ENCODE measurements around the gene ST6GAL1.

Gene ST6GAL1

GRCh38 chr3:186915806-186916796 lies 14.2 kb upstream of the ST6GAL1 start:
- no peak for DNase-seq (ENCODE audit: low read depth in 2 of 2)

- DNase-seq (ENCODE audit: low read depth in 2 of 2) = no peak
Measured at GRCh38 chr3:186917512-186918312, 12.6 kb upstream of the ST6GAL1 start.

- DNase-seq (ENCODE audit: low read depth in 2 of 2) = no peak
Measured at GRCh38 chr3:186920301-186920700, 10.0 kb upstream of the ST6GAL1 start.

- DNase-seq (ENCODE audit: low read depth in 2 of 2) = no peak
Measured at GRCh38 chr3:186920796-186921195, 9.5 kb upstream of the ST6GAL1 start.

GRCh38 chr3:186921578-186921977 lies 8.7 kb upstream of the ST6GAL1 start:
- DNase-seq (ENCODE audit: low read depth in 2 of 2) = no peak

- no peak for DNase-seq (ENCODE audit: low read depth in 2 of 2)
Measured at GRCh38 chr3:186922224-186922623, 8.1 kb upstream of the ST6GAL1 start.

GRCh38 chr3:186922790-186923189 lies 7.5 kb upstream of the ST6GAL1 start:
- no peak for DNase-seq (ENCODE audit: low read depth in 2 of 2)

- no peak for DNase-seq (ENCODE audit: low read depth in 2 of 2)
Measured at GRCh38 chr3:186923241-186923640, 7.1 kb upstream of the ST6GAL1 start.

- DNase-seq (ENCODE audit: low read depth in 2 of 2) = no peak
Measured at GRCh38 chr3:186925826-186926225, 4.5 kb upstream of the ST6GAL1 start.

GRCh38 chr3:186929186-186929585 lies 1.1 kb upstream of the ST6GAL1 start:
- no peak for DNase-seq (ENCODE audit: low read depth in 2 of 2)

- DNase-seq (ENCODE audit: low read depth in 2 of 2) = no peak
Measured at GRCh38 chr3:186929685-186930084, 641 bp upstream of the ST6GAL1 start.

- DNase-seq (ENCODE audit: low read depth in 2 of 2) = peak; percentile 40 to 50
Measured at GRCh38 chr3:186930641-186931531, 560 bp downstream of the ST6GAL1 start.

GRCh38 chr3:186931532-186932280 lies 1.4 kb downstream of the ST6GAL1 start:
- peak; percentile 61 to 71 for DNase-seq (ENCODE audit: low read depth in 2 of 2)

- DNase-seq (ENCODE audit: low read depth in 2 of 2) = no peak
Measured at GRCh38 chr3:186932281-186933181, 2.2 kb downstream of the ST6GAL1 start.

- no peak for DNase-seq (ENCODE audit: low read depth in 2 of 2)
Measured at GRCh38 chr3:186933816-186934215, 3.5 kb downstream of the ST6GAL1 start.

GRCh38 chr3:186935133-186935532 lies 4.8 kb downstream of the ST6GAL1 start:
- DNase-seq (ENCODE audit: low read depth in 2 of 2) = no peak

- no peak for DNase-seq (ENCODE audit: low read depth in 2 of 2)
Measured at GRCh38 chr3:186937017-186937875, 6.9 kb downstream of the ST6GAL1 start.

- no peak for DNase-seq (ENCODE audit: low read depth in 2 of 2)
Measured at GRCh38 chr3:186938716-186939115, 8.4 kb downstream of the ST6GAL1 start.

- no peak for DNase-seq (ENCODE audit: low read depth in 2 of 2)
Measured at GRCh38 chr3:186939536-186939935, 9.2 kb downstream of the ST6GAL1 start.

All from stimulated activated CD4-positive, alpha-beta T cell treated with anti-CD3 and anti-CD28 coated beads, Interleukin-4, amount 100 ng/mL, for 48 hours (primary cell).